GM23248 (cell line): ENCODE results near the gene CYP4F12. TPM values are rescaled to one million over a fixed set of nuclear protein-coding genes. Genes with fewer than 3 reads are reported as not detected.

Experiments used
- DNase-seq: peaks from one replicate; pipeline ENCODE4 v3.0.0-alpha.2; 2015
- H2AFZ ChIP-seq: fragments of 200-600 bp; sonication (generic); 2 replicates; pipeline ENCODE4 v1.6.1; 2016; ENCODE audit warnings: antibody characterized with exemption
- H3F3A ChIP-seq: fragments of 200-600 bp; sonication (generic); 2 replicates; pipeline ENCODE4 v1.6.1; 2016; ENCODE audit warnings: mild to moderate bottlenecking, antibody characterized with exemption, mixed run types; ENCODE audit not compliant: insufficient read depth
- H3K27ac ChIP-seq: fragments of 200-600 bp; sonication (generic); 2 replicates; pipeline ENCODE4 v1.5.1; 2016; ENCODE audit warnings: mild to moderate bottlenecking
- H3K27me3 ChIP-seq: fragments of 200-600 bp; sonication (generic); replicated peaks from 2 replicates; pipeline ENCODE4 v1.6.1; 2016; ENCODE audit warnings: mild to moderate bottlenecking; ENCODE audit not compliant: insufficient read depth
- H3K36me3 ChIP-seq: fragments of 200-600 bp; sonication (generic); 2 replicates; pipeline ENCODE4 v1.6.1; 2016; ENCODE audit warnings: low read depth, mild to moderate bottlenecking
- H3K4me1 ChIP-seq: fragments of 200-600 bp; sonication (generic); 2 replicates; pipeline ENCODE4 v1.6.1; 2016; ENCODE audit warnings: mild to moderate bottlenecking; ENCODE audit not compliant: insufficient read depth
- H3K4me2 ChIP-seq: fragments of 200-600 bp; sonication (generic); one replicate; pipeline ENCODE4 v1.6.1; 2016; ENCODE audit warnings: mild to moderate bottlenecking; ENCODE audit not compliant: unreplicated experiment
- H3K4me3 ChIP-seq: fragments of 200-600 bp; sonication (generic); 2 replicates; pipeline ENCODE4 v1.5.1; 2016; ENCODE audit warnings: mild to moderate bottlenecking
- H3K79me2 ChIP-seq: fragments of 200-600 bp; sonication (generic); 2 replicates; pipeline ENCODE4 v1.6.1; 2016; ENCODE audit warnings: mild to moderate bottlenecking; ENCODE audit not compliant: insufficient read depth
- H3K9ac ChIP-seq: fragments of 200-600 bp; sonication (generic); 2 replicates; pipeline ENCODE4 v1.6.1; 2016; ENCODE audit warnings: mild to moderate bottlenecking
- H3K9me2 ChIP-seq: fragments of 200-600 bp; sonication (generic); 2 replicates; pipeline ENCODE4 v1.6.1; 2016; ENCODE audit warnings: mixed run types, mild to moderate bottlenecking, moderate library complexity; ENCODE audit not compliant: insufficient read depth
- H3K9me3 ChIP-seq: fragments of 200-600 bp; sonication (generic); one replicate; pipeline ENCODE4 v1.6.1; 2017; ENCODE audit warnings: low read depth
- H4K20me1 ChIP-seq: fragments of 200-600 bp; sonication (generic); 2 replicates; pipeline ENCODE4 v1.6.0; 2016; ENCODE audit not compliant: insufficient read depth
- EZH2 ChIP-seq: fragments of 200-600 bp; sonication (generic); IDR thresholded peaks from 2 replicates; pipeline ENCODE4 v1.6.1; 2018; ENCODE audit warnings: antibody characterized with exemption, mild to moderate bottlenecking; ENCODE audit not compliant: insufficient read depth, poor library complexity, severe bottlenecking
- EZH2phosphoT487 ChIP-seq: fragments of 200-600 bp; sonication (generic); IDR thresholded peaks from 2 replicates; pipeline ENCODE4 v1.6.1; 2018; ENCODE audit warnings: antibody characterized with exemption, moderate library complexity, mild to moderate bottlenecking, low read depth; ENCODE audit not compliant: insufficient read depth
- WGBS, 2 experiments: methylation state at CpG; one replicate each; pipeline ENCODE4 v1.1.6; 2015 to 2017; ENCODE audit warnings: low lambda C conversion rate in 2 of 2, low coverage in 1 of 2; ENCODE audit errors: missing lambda C conversion rate in 2 of 2; 5-methylcytosine and 5-hydroxymethylcytosine counted together
- in situ Hi-C: fragments of 300-500 bp; cut with MboI; formaldehyde crosslinking; loops from 2 replicates; pipeline ENCODE4 v1.15.0; 2020
- polyA plus RNA-seq: library from polyadenylated mRNA; unstranded; fragments of >200 nt; fragmentation: Nextera tagmentation; extraction: Ambion mirVana; gene quantifications from 2 replicates; pipeline ENCODE4 v1.2.1, GENCODE V29; 2016
- total RNA-seq: library from RNA; depleted of rRNA; stranded (reverse); fragments of >200 nt; shearing (Covaris generic); gene quantifications from 2 replicates; pipeline ENCODE4 v1.2.3, GENCODE V29; 2014

Gene CYP4F12
- total and polyA plus RNA-seq, 2 experiments from 2014 or later: not detected

DNA sequence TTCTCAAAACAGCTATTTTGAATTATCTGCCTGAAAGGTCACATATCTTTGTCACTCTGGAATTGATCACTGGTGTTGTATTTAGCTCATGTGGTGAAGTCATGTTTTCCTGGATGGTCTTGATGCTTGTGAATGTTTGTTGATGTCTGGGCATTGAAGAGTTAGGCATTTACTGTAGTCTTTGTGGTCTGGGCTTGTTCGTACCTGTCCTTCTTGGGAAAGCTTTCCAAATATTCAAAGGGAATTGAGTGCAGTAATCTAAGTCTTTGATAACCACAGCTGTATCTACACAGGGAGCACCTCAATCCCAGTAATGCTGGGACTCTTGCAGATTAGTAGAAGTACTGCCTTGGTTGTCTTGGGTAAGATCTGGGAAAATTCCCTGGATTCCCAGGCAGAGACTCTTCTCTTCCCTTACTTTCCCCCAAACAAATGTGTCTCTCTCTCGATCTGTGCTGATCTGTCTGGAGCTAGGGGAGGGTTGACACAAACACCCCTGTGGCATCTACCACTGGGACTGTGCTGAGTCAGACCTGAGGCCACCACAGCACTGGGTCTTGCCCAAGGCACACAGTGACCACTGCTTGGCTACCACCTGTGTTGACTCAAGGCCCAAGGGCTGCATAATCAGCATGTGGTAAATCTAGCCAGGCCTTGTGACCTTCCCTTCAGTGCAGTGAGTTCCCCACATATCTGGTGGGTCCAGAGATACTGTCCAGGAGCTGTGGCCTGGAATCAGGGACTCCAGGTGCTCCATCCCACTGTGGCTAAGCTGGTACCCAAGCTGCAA lies 37.7 kb upstream of the CYP4F12 start:
- no peak overlapping the region for H2AFZ ChIP-seq
- no peaks in the 10 kb centered on the region for H4K20me1 ChIP-seq
- TF ChIP-seq EZH2: no peak
- no peak for TF ChIP-seq EZH2phosphoT487
- no peaks in the 10 kb centered on the region for H3K9me3 ChIP-seq
- H3K4me3 ChIP-seq: no peak overlapping the region
- H3K79me2 ChIP-seq: no peaks in the 10 kb centered on the region
- H3K27ac ChIP-seq: no peak overlapping the region
- peaks cover 3% of the 10 kb centered on the region; the same call in 1 of the 2 replicates for H3K27me3 ChIP-seq
- no peak for DNase-seq
- H3K4me1 ChIP-seq: no peaks in the 10 kb centered on the region
- H3F3A ChIP-seq: no peaks in the 10 kb centered on the region
- H3K9me2 ChIP-seq: no peaks in the 10 kb centered on the region
- WGBS, 2 experiments: 16 to 24% methylated on average over 2 of the region's 2 CpGs
- H3K4me2 ChIP-seq: no peak overlapping the region
- H3K9ac ChIP-seq: no peak overlapping the region
- H3K36me3 ChIP-seq: no peaks in the 10 kb centered on the region
- in situ Hi-C loops: loop anchor here (25.0 kb wide), 2 partner anchors 552 to 752 kb away; partner anchors contain the start of genes AP1M1 and FAM32A

GRCh38 chr19:15636026-15636425 lies 36.9 kb upstream of the CYP4F12 start:
- Histone ChIP-seq H3K9ac (no peak overlapping the region), H3K9me3 (no peaks in the 10 kb centered on the region), H3K36me3 (no peaks in the 10 kb centered on the region), H3K4me1 (no peaks in the 10 kb centered on the region), H3K27ac (no peak overlapping the region), H3K4me2 (no peak overlapping the region), H3F3A (no peaks in the 10 kb centered on the region), H3K9me2 (no peaks in the 10 kb centered on the region), H4K20me1 (no peaks in the 10 kb centered on the region), H2AFZ (no peak overlapping the region), H3K4me3 (no peak overlapping the region), H3K79me2 (no peaks in the 10 kb centered on the region), H3K27me3 (peaks cover 3% of the 10 kb centered on the region; the same call in 1 of the 2 replicates)
- TF ChIP-seq EZH2phosphoT487 (no peak), EZH2 (no peak)
- no peak for DNase-seq
- WGBS, 2 experiments: 17 to 33% methylated on average over 2 of the region's 2 CpGs
- in situ Hi-C loops: loop anchor here (25.0 kb wide), 2 partner anchors 551 to 751 kb away; partner anchors contain the start of genes AP1M1 and FAM32A

- no peak overlapping the region for H2AFZ ChIP-seq
- H3K4me3 ChIP-seq: no peak overlapping the region
- TF ChIP-seq EZH2phosphoT487 (no peak), EZH2 (no peak)
- H3K36me3 ChIP-seq: no peaks in the 10 kb centered on the region
- no peak overlapping the region for H3K9ac ChIP-seq
- H3K27ac ChIP-seq: no peak overlapping the region
- in situ Hi-C loops: loop anchor here (25.0 kb wide), 2 partner anchors 548 to 748 kb away; partner anchors contain the start of genes AP1M1 and FAM32A
- H3K27me3 ChIP-seq: peaks cover 3% of the 10 kb centered on the region; the same call in 1 of the 2 replicates
- H3K4me1 ChIP-seq: no peaks in the 10 kb centered on the region
- no peaks in the 10 kb centered on the region for H4K20me1 ChIP-seq
- no peaks in the 10 kb centered on the region for H3F3A ChIP-seq
- H3K9me2 ChIP-seq: no peaks in the 10 kb centered on the region
- no peaks in the 10 kb centered on the region for H3K79me2 ChIP-seq
- no peak for DNase-seq
- no peaks in the 10 kb centered on the region for H3K9me3 ChIP-seq
- H3K4me2 ChIP-seq: no peak overlapping the region
Observed at GRCh38 chr19:15639596-15639995, 33.3 kb upstream of the CYP4F12 start.

- no peaks in the 10 kb centered on the region for H3K9me2 ChIP-seq
- no peaks in the 10 kb centered on the region for H3F3A ChIP-seq
- H2AFZ ChIP-seq: no peak within 1 kb of the TSS
- H3K27ac ChIP-seq: no peak within 1 kb of the TSS
- DNase-seq: peak; percentile 13
- H3K27me3 ChIP-seq: peaks cover 3% of the 10 kb centered on the region; the same call in 1 of the 2 replicates
- H3K4me1 ChIP-seq: no peaks in the 10 kb centered on the region
- H4K20me1 ChIP-seq: no peaks in the 10 kb centered on the region
- WGBS, 2 experiments: 42 to 45% methylated on average over 6 of the region's 6 CpGs
- no peaks in the 10 kb centered on the region for H3K9me3 ChIP-seq
- no peak within 1 kb of the TSS for H3K4me3 ChIP-seq
- TF ChIP-seq EZH2phosphoT487 (no peak), EZH2 (no peak)
- no peak within 1 kb of the TSS for H3K4me2 ChIP-seq
- no peaks in the 10 kb centered on the region for H3K79me2 ChIP-seq
- H3K36me3 ChIP-seq: no peaks in the 10 kb centered on the region
- no peak within 1 kb of the TSS for H3K9ac ChIP-seq
- in situ Hi-C loops: loop anchor here (25.0 kb wide), 2 partner anchors 547 to 747 kb away; partner anchors contain the start of genes AP1M1 and FAM32A
Observed at GRCh38 chr19:15640294-15640903, 32.5 kb upstream of the CYP4F12 start, which contains the start of gene CYP4F3. Gene CYP4F3 (plus strand): TSS chr19:15640897. CDS start chr19:15641416, 519 bp downstream.
